Transverse colon (tissue), 4 donors: ENCODE results near the gene GLIS2.
A peak's percentile ranks its signal among the peaks of the same experiment; 100 is the strongest.

Experiments used
- EP300 ChIP-seq: sonication (generic); formaldehyde crosslinking; IDR thresholded peaks from one replicate; pipeline ENCODE4 v1.6.1; 2017; ENCODE audit warnings: antibody characterized with exemption, low read depth
- POLR2A ChIP-seq: fragments of 450-650 bp; IDR thresholded peaks from one replicate; pipeline ENCODE4 v1.6.1; 2016; ENCODE audit warnings: antibody characterized with exemption, mild to moderate bottlenecking, moderate library complexity
- POLR2AphosphoS5 ChIP-seq, 3 donors: sonication (generic); formaldehyde crosslinking; IDR thresholded peaks; one replicate each; pipeline ENCODE4 v1.6.1; 2016; ENCODE audit warnings: antibody characterized with exemption in 3 of 3
- TF ChIP-seq, protein P1 (sequence below), 5 experiments: fragments of 200-600 bp in 3 of 5; fragments of 450-650 bp in 2 of 5; sonication (generic) in 3 of 5; IDR thresholded peaks; 1 replicate in 2 of 5; 2 replicates in 3 of 5; pipeline ENCODE4 v1.5.1; 2016 to 2017; ENCODE audit warnings: antibody characterized with exemption in 5 of 5, inconsistent platforms in 3 of 5, mild to moderate bottlenecking in 2 of 5, moderate library complexity in 1 of 5

DNA sequence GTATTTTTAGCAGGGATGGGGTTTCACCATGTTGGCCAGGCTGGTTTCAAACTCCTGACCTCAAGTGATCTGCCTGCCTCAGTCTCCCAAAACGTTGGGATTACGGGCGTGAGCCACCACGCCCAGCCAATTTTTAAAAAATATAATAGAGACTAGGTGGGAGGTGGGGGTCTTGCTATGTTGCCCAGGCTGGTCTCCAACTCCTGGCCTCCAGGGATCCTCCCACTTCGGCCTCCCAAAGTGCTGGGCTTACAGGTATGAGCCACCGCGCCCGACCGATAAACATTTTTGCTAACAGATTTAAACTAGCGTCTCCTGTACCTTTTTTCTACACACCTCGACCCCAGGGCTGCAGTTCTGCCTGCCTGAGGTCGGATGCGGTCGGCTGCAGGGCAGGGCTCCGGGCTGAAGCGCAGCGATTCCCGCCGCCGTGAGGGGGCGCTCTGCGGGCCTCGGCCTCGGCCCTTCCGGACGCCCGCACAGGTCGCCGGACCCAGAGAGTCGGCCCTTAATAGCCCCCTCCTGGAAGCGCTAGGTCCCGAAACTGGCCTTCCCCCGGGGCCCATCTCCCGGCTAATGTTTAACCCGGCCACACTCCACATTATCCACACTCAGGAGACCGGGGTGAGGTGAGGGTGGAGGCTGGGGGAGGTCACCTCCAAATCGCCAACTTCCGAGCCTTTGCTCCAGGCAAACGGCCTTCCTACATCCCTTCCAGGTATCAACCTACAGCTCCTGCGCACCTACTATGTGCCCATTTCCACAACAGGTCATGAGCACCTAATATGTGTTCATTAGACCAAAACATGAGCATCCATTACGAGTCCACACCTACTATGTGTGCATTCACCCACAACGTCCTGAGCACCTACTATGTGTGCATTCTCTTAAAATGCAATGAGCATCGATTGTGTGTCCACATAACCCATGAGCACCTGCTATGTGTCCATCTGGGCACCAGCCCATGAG, 2.0 kb upstream of the GLIS2 start:
- TF ChIP-seq, protein P1, sequence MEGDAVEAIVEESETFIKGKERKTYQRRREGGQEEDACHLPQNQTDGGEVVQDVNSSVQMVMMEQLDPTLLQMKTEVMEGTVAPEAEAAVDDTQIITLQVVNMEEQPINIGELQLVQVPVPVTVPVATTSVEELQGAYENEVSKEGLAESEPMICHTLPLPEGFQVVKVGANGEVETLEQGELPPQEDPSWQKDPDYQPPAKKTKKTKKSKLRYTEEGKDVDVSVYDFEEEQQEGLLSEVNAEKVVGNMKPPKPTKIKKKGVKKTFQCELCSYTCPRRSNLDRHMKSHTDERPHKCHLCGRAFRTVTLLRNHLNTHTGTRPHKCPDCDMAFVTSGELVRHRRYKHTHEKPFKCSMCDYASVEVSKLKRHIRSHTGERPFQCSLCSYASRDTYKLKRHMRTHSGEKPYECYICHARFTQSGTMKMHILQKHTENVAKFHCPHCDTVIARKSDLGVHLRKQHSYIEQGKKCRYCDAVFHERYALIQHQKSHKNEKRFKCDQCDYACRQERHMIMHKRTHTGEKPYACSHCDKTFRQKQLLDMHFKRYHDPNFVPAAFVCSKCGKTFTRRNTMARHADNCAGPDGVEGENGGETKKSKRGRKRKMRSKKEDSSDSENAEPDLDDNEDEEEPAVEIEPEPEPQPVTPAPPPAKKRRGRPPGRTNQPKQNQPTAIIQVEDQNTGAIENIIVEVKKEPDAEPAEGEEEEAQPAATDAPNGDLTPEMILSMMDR (IDR thresholded peaks at IDR 0.05) = peak; percentile 44 to 67 (median 61)
- TF ChIP-seq POLR2A (no peak), POLR2AphosphoS5 (IDR thresholded peaks at IDR 0.05) (no peak), EP300 (no peak)
